PC-9 (cell line): ENCODE measurements around the gene TRPM1.

Experiments used
- CTCF ChIP-seq: fragments of 200-600 bp; sonication (generic); conservative IDR thresholded peaks from 2 replicates; pipeline ENCODE4 v1.6.1; 2017; ENCODE audit warnings: mixed run types, antibody characterized with exemption, mild to moderate bottlenecking, moderate library complexity
- EZH2 ChIP-seq: fragments of 200-600 bp; sonication (generic); IDR thresholded peaks from 2 replicates; pipeline ENCODE4 v1.8.0; 2017; ENCODE audit warnings: antibody characterized with exemption, low read depth

- TF ChIP-seq EZH2 (no peak), CTCF (no peak)
Measured at GRCh38 chr15:30953731-30954378, 147.7 kb downstream of the TRPM1 start.
